ENCODE measurements around the gene CLIP2.

Gene CLIP2

GRCh38 chr7:74277636-74278035 is 11.6 kb upstream of the CLIP2 start (continued):
- TF ChIP-seq, protein P1, sequence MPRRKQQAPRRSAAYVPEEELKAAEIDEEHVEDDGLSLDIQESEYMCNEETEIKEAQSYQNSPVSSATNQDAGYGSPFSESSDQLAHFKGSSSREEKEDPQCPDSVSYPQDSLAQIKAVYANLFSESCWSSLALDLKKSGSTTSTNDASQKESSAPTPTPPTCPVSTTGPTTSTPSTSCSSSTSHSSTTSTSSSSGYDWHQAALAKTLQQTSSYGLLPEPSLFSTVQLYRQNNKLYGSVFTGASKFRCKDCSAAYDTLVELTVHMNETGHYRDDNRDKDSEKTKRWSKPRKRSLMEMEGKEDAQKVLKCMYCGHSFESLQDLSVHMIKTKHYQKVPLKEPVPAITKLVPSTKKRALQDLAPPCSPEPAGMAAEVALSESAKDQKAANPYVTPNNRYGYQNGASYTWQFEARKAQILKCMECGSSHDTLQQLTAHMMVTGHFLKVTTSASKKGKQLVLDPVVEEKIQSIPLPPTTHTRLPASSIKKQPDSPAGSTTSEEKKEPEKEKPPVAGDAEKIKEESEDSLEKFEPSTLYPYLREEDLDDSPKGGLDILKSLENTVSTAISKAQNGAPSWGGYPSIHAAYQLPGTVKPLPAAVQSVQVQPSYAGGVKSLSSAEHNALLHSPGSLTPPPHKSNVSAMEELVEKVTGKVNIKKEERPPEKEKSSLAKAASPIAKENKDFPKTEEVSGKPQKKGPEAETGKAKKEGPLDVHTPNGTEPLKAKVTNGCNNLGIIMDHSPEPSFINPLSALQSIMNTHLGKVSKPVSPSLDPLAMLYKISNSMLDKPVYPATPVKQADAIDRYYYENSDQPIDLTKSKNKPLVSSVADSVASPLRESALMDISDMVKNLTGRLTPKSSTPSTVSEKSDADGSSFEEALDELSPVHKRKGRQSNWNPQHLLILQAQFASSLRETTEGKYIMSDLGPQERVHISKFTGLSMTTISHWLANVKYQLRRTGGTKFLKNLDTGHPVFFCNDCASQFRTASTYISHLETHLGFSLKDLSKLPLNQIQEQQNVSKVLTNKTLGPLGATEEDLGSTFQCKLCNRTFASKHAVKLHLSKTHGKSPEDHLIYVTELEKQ (tag by site-specific recombination; IDR thresholded peaks at IDR 0.05; ENCODE audit: borderline replicate concordance): no peak
- TF ChIP-seq PRDM1 (tag by site-specific recombination; IDR thresholded peaks at IDR 0.05): no peak
- TF ChIP-seq KLF10 (tag by site-specific recombination; IDR thresholded peaks at IDR 0.05): no peak
- no peak for TF ChIP-seq ZNF366 (tag by site-specific recombination; conservative IDR thresholded peaks at IDR 0.05)
- TF ChIP-seq ZNF571 (tag by site-specific recombination; IDR thresholded peaks at IDR 0.05): no peak
- no peak for TF ChIP-seq ZNF239 (tag by site-specific recombination; IDR thresholded peaks at IDR 0.05)

GRCh38 chr7:74280985-74281384 is 8.2 kb upstream of the CLIP2 start:
- Histone ChIP-seq H3K4me1 (ENCODE audit: control insufficient read depth, insufficient read depth, low read length) (0 out of 2 replicates have a peak, but pooled peaks cover 2% of the 10 kb centered on the region), H3K27ac (ENCODE audit: extremely low read depth, low read depth, low read length) (no peak overlapping the region), H3K4me3 (ENCODE audit: low read depth, low read length) (no peak overlapping the region), H3K36me3 (ENCODE audit: control insufficient read depth in 2 of 2, insufficient read depth in 1 of 2, low read length in 2 of 2) (no peaks in the 10 kb centered on the region), H3K9me3 (ENCODE audit: control insufficient read depth, insufficient read depth, low read depth, low read length) (no peaks in the 10 kb centered on the region)
- ChIA-PET CTCF (interaction anchor here (1.9 kb wide), 1 partner anchor 75 kb away, joined by 4 read pairs; no protein-coding TSS in a partner anchor), POLR2A (interaction anchor here (0.6 kb wide), 1 partner anchor 112 kb away, joined by 3 read pairs; no protein-coding TSS in a partner anchor)
- TF ChIP-seq ZNF335 (tag by site-specific recombination; conservative IDR thresholded peaks at IDR 0.05): no peak
- TF ChIP-seq ELK4 (IDR thresholded peaks at IDR 0.05; ENCODE audit: borderline replicate concordance, low read depth, low read length): no peak
- TF ChIP-seq CTCF (tag by site-specific recombination; IDR thresholded peaks at IDR 0.05): no peak
- TF ChIP-seq ZNF692 (tag by site-specific recombination; IDR thresholded peaks at IDR 0.05): no peak
- no peak for TF ChIP-seq ZNF571 (tag by site-specific recombination; IDR thresholded peaks at IDR 0.05)
- TF ChIP-seq, protein P2, sequence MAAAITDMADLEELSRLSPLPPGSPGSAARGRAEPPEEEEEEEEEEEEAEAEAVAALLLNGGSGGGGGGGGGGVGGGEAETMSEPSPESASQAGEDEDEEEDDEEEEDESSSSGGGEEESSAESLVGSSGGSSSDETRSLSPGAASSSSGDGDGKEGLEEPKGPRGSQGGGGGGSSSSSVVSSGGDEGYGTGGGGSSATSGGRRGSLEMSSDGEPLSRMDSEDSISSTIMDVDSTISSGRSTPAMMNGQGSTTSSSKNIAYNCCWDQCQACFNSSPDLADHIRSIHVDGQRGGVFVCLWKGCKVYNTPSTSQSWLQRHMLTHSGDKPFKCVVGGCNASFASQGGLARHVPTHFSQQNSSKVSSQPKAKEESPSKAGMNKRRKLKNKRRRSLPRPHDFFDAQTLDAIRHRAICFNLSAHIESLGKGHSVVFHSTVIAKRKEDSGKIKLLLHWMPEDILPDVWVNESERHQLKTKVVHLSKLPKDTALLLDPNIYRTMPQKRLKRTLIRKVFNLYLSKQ (tag by site-specific recombination; IDR thresholded peaks at IDR 0.05; ENCODE audit: borderline replicate concordance): no peak
- no peak for TF ChIP-seq RBAK (tag by site-specific recombination; IDR thresholded peaks at IDR 0.05)
- TF ChIP-seq ZNF184 (tag by site-specific recombination; IDR thresholded peaks at IDR 0.05): no peak
- TF ChIP-seq, protein P3, sequence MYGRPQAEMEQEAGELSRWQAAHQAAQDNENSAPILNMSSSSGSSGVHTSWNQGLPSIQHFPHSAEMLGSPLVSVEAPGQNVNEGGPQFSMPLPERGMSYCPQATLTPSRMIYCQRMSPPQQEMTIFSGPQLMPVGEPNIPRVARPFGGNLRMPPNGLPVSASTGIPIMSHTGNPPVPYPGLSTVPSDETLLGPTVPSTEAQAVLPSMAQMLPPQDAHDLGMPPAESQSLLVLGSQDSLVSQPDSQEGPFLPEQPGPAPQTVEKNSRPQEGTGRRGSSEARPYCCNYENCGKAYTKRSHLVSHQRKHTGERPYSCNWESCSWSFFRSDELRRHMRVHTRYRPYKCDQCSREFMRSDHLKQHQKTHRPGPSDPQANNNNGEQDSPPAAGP (tag by site-specific recombination; IDR thresholded peaks at IDR 0.05): no peak
- TF ChIP-seq ZNF362 (tag by site-specific recombination; IDR thresholded peaks at IDR 0.05): no peak
- no peak for TF ChIP-seq ZNF623 (tag by site-specific recombination; IDR thresholded peaks at IDR 0.05)
- no peak for TF ChIP-seq ZNF146 (tag by site-specific recombination; IDR thresholded peaks at IDR 0.05)
- no peak for TF ChIP-seq ZNF76 (tag by site-specific recombination; IDR thresholded peaks at IDR 0.05; ENCODE audit: borderline replicate concordance, low read depth)

Measured in HEK293 (cell line).